H1 (cell line): Measurements from ENCODE around the gene ELFN2. TPM values are rescaled to one million over a fixed set of nuclear protein-coding genes. Genes with fewer than 3 reads are reported as not detected.
A peak's percentile ranks its signal among the peaks of the same experiment; 100 is the strongest.

Source experiments
- CTCF ChIA-PET: fragments of 300-600 bp; sonication (Branson Sonifier 250); formaldehyde crosslinking; loops from one replicate; lab custom pipeline; 2021; ENCODE audit not compliant: partially characterized antibody; lab: Charles Lee
- POLR2A ChIA-PET: fragments of 300-600 bp; sonication (Branson Sonifier 250); formaldehyde crosslinking; loops from one replicate; lab custom pipeline; 2021; ENCODE audit warnings: inconsistent platforms; ENCODE audit not compliant: partially characterized antibody; lab: Charles Lee
- DNase-seq, 2 experiments: peaks; one replicate each; pipeline versions ENCODE4 v3.0.0 to v3.0.0-alpha.2; 2010 to 2022; ENCODE audit warnings: low spot score in 2 of 2, low read depth in 1 of 2, mixed read lengths in 1 of 2
- FAIRE-seq: peaks from 2 replicates; lab custom pipeline; 2011; peaks lifted over from hg19 to GRCh38; lab: Jason Lieb, UNC
- H2AFZ ChIP-seq: 2 replicates; pipeline ENCODE4 v1.8.1; 2012; ENCODE audit warnings: low read length, inconsistent platforms
- H2AK5ac ChIP-seq: 2 replicates; pipeline ENCODE4 v1.6.1; 2013; ENCODE audit warnings: low read depth, low read length
- H2BK120ac ChIP-seq: replicated peaks from 2 replicates; pipeline ENCODE3; 2013; ENCODE audit warnings: low read depth, low read length, inconsistent platforms
- H2BK12ac ChIP-seq: 2 replicates; pipeline ENCODE4 v1.6.1; 2013; ENCODE audit warnings: low read depth, low read length
- H2BK15ac ChIP-seq: 2 replicates; pipeline ENCODE4 v1.6.1; 2013; ENCODE audit warnings: low read length
- H2BK20ac ChIP-seq: 2 replicates; pipeline ENCODE4 v1.6.1; 2013; ENCODE audit warnings: low read length
- H2BK5ac ChIP-seq: 2 replicates; pipeline ENCODE4 v1.6.1; 2013; ENCODE audit warnings: low read depth, low read length
- H3K14ac ChIP-seq: 2 replicates; pipeline ENCODE4 v1.6.1; 2013; ENCODE audit warnings: inconsistent platforms; ENCODE audit not compliant: insufficient read length
- H3K18ac ChIP-seq: 2 replicates; pipeline ENCODE4 v1.6.1; 2013; ENCODE audit warnings: low read length; ENCODE audit errors: extremely low read depth
- H3K23ac ChIP-seq: 2 replicates; pipeline ENCODE4 v1.6.1; 2013; ENCODE audit warnings: inconsistent platforms; ENCODE audit not compliant: insufficient read length
- H3K23me2 ChIP-seq: 2 replicates; pipeline ENCODE4 v1.6.1; 2013; ENCODE audit warnings: low read depth, low read length
- H3K27ac ChIP-seq: 2 replicates; pipeline ENCODE4 v1.6.1; 2011; ENCODE audit warnings: low read depth, low read length, inconsistent platforms
- H3K27me3 ChIP-seq, 4 experiments: replicated peaks in 1 of 4; 1 replicate in 1 of 4; 2 replicates in 3 of 4; pipeline versions ENCODE4 v1.6.1 to v1.8.1; 2011 to 2013; ENCODE audit warnings: low read length in 3 of 4, mild to moderate bottlenecking in 3 of 4, inconsistent platforms in 2 of 4, mixed read lengths in 2 of 4, moderate library complexity in 1 of 4; ENCODE audit not compliant: control insufficient read depth in 3 of 4, insufficient read depth in 3 of 4; ENCODE audit errors: extremely low read depth in 1 of 4
- H3K36me3 ChIP-seq, 4 experiments: 2 replicates each; pipeline versions ENCODE4 v1.6.1 to v1.8.1; 2011 to 2013; ENCODE audit warnings: mild to moderate bottlenecking in 4 of 4, low read length in 3 of 4, moderate library complexity in 2 of 4, control low read depth in 1 of 4, inconsistent platforms in 1 of 4; ENCODE audit not compliant: insufficient read depth in 4 of 4, control insufficient read depth in 2 of 4
- H3K4ac ChIP-seq: replicated peaks from 2 replicates; pipeline ENCODE3; 2013; ENCODE audit warnings: low read length, low read depth, mixed read lengths, inconsistent platforms; ENCODE audit not compliant: insufficient read length
- H3K4me1 ChIP-seq, 4 experiments: replicated peaks in 1 of 4; 1 replicate in 1 of 4; 2 replicates in 3 of 4; pipeline versions ENCODE4 v1.6.1 to v1.8.1; 2011 to 2013; ENCODE audit warnings: low read length in 3 of 4, inconsistent platforms in 2 of 4, mixed read lengths in 1 of 4; ENCODE audit not compliant: insufficient read depth in 4 of 4, control insufficient read depth in 3 of 4
- H3K4me2 ChIP-seq, 2 experiments: 2 replicates each; pipeline versions ENCODE4 v1.6.1 to v1.8.1; 2011 to 2013; ENCODE audit warnings: low read depth in 2 of 2, low read length in 2 of 2, control low read depth in 1 of 2, inconsistent platforms in 1 of 2, mild to moderate bottlenecking in 1 of 2; ENCODE audit not compliant: insufficient read depth in 1 of 2
- H3K4me3 ChIP-seq, 4 experiments: fragments of 200-600, 300-600 bp in 1 of 4; sonication (generic), shearing (Covaris generic), sonication (Bioruptor Twin) in 1 of 4; 2 replicates each; pipeline versions ENCODE4 v1.5.1 to v1.8.1; 2011 to 2016; ENCODE audit warnings: low read length in 4 of 4, low read depth in 3 of 4, control low read depth in 2 of 4, inconsistent platforms in 2 of 4, mild to moderate bottlenecking in 2 of 4, mixed read lengths in 1 of 4, moderate library complexity in 1 of 4; ENCODE audit not compliant: insufficient read depth in 2 of 4; ENCODE audit errors: extremely low read depth in 1 of 4
- H3K56ac ChIP-seq: replicated peaks from 2 replicates; pipeline ENCODE3; 2013; ENCODE audit warnings: low read depth, mild to moderate bottlenecking, mixed read lengths, low read length, inconsistent platforms; ENCODE audit not compliant: insufficient read length
- H3K79me1 ChIP-seq: 2 replicates; pipeline ENCODE4 v1.6.1; 2013; ENCODE audit warnings: low read depth, low read length, control low read depth
- H3K79me2 ChIP-seq, 2 experiments: 2 replicates each; pipeline versions ENCODE4 v1.6.1 to v1.8.1; 2012 to 2013; ENCODE audit warnings: low read length in 2 of 2, mild to moderate bottlenecking in 2 of 2, inconsistent platforms in 1 of 2; ENCODE audit not compliant: insufficient read depth in 2 of 2, control insufficient read depth in 1 of 2
- H3K9ac ChIP-seq, 4 experiments: replicated peaks in 1 of 4; 1 replicate in 1 of 4; 2 replicates in 3 of 4; pipeline versions ENCODE4 v1.6.1 to v1.8.1; 2011 to 2013; ENCODE audit warnings: low read depth in 3 of 4, low read length in 3 of 4, control low read depth in 2 of 4, mild to moderate bottlenecking in 2 of 4, moderate library complexity in 2 of 4, inconsistent platforms in 1 of 4; ENCODE audit errors: extremely low read depth in 1 of 4
- H3K9me3 ChIP-seq, 2 experiments: 2 replicates each; pipeline versions ENCODE4 v1.6.1 to v1.8.1; 2012 to 2013; ENCODE audit warnings: mild to moderate bottlenecking in 2 of 2, moderate library complexity in 2 of 2, control low read depth in 1 of 2, inconsistent platforms in 1 of 2, low read depth in 1 of 2, low read length in 1 of 2, mixed read lengths in 1 of 2; ENCODE audit not compliant: insufficient read depth in 2 of 2
- H4K20me1 ChIP-seq, 2 experiments: replicated peaks in 1 of 2; 2 replicates each; pipeline versions ENCODE3 to v1.8.1; 2011 to 2013; ENCODE audit warnings: inconsistent platforms in 2 of 2, low read length in 2 of 2, mild to moderate bottlenecking in 1 of 2; ENCODE audit not compliant: insufficient read depth in 2 of 2, control insufficient read depth in 1 of 2
- H4K5ac ChIP-seq: 2 replicates; pipeline ENCODE4 v1.6.1; 2013; ENCODE audit warnings: low read length, low read depth, mixed read lengths, inconsistent platforms; ENCODE audit not compliant: insufficient read length
- H4K8ac ChIP-seq: 2 replicates; pipeline ENCODE4 v1.8.0; 2013; ENCODE audit warnings: mild to moderate bottlenecking, moderate library complexity, low read length, inconsistent platforms; ENCODE audit not compliant: insufficient read depth; ENCODE audit errors: extremely low read depth
- H4K91ac ChIP-seq: replicated peaks from 2 replicates; pipeline ENCODE3; 2013; ENCODE audit warnings: low read length, mixed read lengths, inconsistent platforms; ENCODE audit not compliant: insufficient read length
- ASH2L ChIP-seq: fragments of 200-600, 300-600 bp; sonication (generic); IDR thresholded peaks from one replicate; pipeline ENCODE4 v1.7.1; 2017; ENCODE audit warnings: low read length
- BRCA1 ChIP-seq: IDR thresholded peaks from 2 replicates; pipeline ENCODE4 v1.6.1; 2012; ENCODE audit warnings: low read depth, low read length, improper control_type of control experiment
- CREB1 ChIP-seq: IDR thresholded peaks from 2 replicates; pipeline ENCODE4 v1.6.1; 2012; ENCODE audit warnings: inconsistent platforms
- CTBP2 ChIP-seq: IDR thresholded peaks from 2 replicates; pipeline ENCODE4 v1.7.0; 2011; ENCODE audit warnings: borderline replicate concordance, mild to moderate bottlenecking, moderate library complexity, mixed read lengths, low read length; ENCODE audit not compliant: insufficient read depth, insufficient read length
- GTF2F1 ChIP-seq: IDR thresholded peaks from 2 replicates; pipeline ENCODE4 v1.6.1; 2012; ENCODE audit warnings: low read depth, low read length, improper control_type of control experiment, borderline replicate concordance
- PHF8 ChIP-seq: fragments of 200-600 bp; sonication (generic); conservative IDR thresholded peaks from 2 replicates; pipeline ENCODE4 v1.7.1; 2012; ENCODE audit warnings: low read depth, mild to moderate bottlenecking, inconsistent platforms, low read length, moderate library complexity
- POLR2A ChIP-seq, 2 experiments: IDR thresholded peaks; 1 replicate in 1 of 2; 2 replicates in 1 of 2; pipeline ENCODE4 v1.6.1; 2011; ENCODE audit warnings: low read depth in 2 of 2, low read length in 2 of 2, mild to moderate bottlenecking in 2 of 2; ENCODE audit errors: control extremely low read depth in 1 of 2
- POU5F1 ChIP-seq: IDR thresholded peaks from 2 replicates; pipeline ENCODE4 v1.6.1; 2011; ENCODE audit warnings: low read depth, mild to moderate bottlenecking, low read length, moderate library complexity
- TBP ChIP-seq: IDR thresholded peaks from 2 replicates; pipeline ENCODE4 v1.6.1; 2011; ENCODE audit warnings: low read depth, low read length, improper control_type of control experiment
- whole genome bisulfite sequencing, 2 experiments: shearing (Covaris generic) in 1 of 2; methylation state at CpG; one replicate each; pipeline versions ENCODE4 v1.1.6 to v1.1.7; 2013 to 2015; ENCODE audit warnings: low lambda C conversion rate in 2 of 2, mixed read lengths in 2 of 2, inconsistent platforms in 1 of 2, low coverage in 1 of 2, missing lambda C conversion rate in 1 of 2; ENCODE audit not compliant: insufficient replicate concordance in 2 of 2, insufficient coverage in 1 of 2, insufficient read length in 1 of 2; ENCODE audit errors: extremely low coverage in 1 of 2, missing lambda C conversion rate in 1 of 2; 5-methylcytosine and 5-hydroxymethylcytosine counted together
- polyA plus RNA-seq, 7 experiments: library from polyadenylated mRNA; depleted of rRNA in 3 of 7; stranded (reverse) in 5 of 7; unstranded in 2 of 7; fragments of >200 nt in 5 of 7; fragments of 200-250 nt in 2 of 7; gene quantifications; 1 replicate in 5 of 7; 2 replicates in 1 of 7; 4 replicates in 1 of 7; pipeline versions ENCODE4 v1.2.1 to v1.2.3, GENCODE V29; 2011 to 2013; ENCODE audit warnings: missing spikeins in 2 of 7, mixed read lengths in 2 of 7
- total RNA-seq: library from RNA; stranded (reverse); fragmentation: NEBNext Ultra II Directional; extraction: Animal tissue kit (Norgen Biotek cat#: 25700); gene quantifications from 2 replicates; pipeline ENCODE4 v1.2.1, GENCODE V29; 2021
- TF ChIP-seq, protein P1 (sequence below): IDR thresholded peaks from 2 replicates; pipeline ENCODE4 v1.6.1; 2011; ENCODE audit warnings: low read depth, mild to moderate bottlenecking, low read length; ENCODE audit not compliant: insufficient read depth
- TF ChIP-seq, protein P2 (sequence below): IDR thresholded peaks from 2 replicates; pipeline ENCODE4 v1.6.1; 2012; ENCODE audit warnings: inconsistent platforms

ELFN2 gene
- total and polyA plus RNA-seq, 2 of the 8 experiments (the other 6 are each of a cell fraction or from before 2014, with no cell fraction given) = 0.63 to 0.88 TPM

DNA sequence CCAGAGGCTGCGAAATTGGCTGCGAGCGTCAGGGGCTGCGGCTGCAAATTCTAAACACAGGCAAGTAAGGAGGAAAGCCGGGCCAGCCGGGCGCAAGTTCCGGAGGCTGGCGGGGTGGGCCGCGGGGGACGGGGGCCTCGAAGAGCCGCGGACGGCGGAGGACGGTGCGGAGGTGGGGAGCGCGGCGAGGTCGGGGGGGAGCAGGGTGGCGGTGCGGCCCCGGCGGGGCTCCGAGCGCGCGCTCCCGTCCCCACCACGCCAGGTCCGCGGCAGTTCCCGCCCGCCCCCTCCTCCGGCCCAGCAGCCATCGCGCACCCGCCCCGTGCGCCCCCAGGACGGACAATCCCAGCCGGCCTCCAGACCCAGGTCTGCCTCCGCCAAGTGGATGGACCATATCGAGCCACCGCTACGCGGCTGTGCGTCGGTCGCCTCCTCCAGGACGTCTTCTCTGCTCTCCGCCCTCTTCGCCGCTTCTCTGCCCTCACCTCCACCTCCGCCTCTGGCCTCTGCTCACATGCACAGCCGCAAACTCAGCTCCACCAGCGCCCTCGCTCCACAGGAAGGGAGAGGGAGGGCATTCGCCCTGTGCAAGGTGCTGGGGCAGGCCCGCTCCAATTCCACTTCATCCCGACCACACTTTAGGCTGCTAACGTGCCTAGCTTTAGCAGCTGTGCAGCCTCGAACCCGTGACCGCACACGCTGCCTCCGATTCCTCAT, 7.2 kb downstream of the ELFN2 start:
- Histone ChIP-seq H2AFZ (peak overlapping the region; percentile 47), H4K20me1 (peaks cover 0 to 2% of the 10 kb centered on the region in 2 experiments), H3K9ac (peak overlapping the region in 2 of 4 experiments; percentile 44 to 45; a peak in 4 of 7 replicates), H3K4ac (peak overlapping the region; percentile 4), H2BK20ac (peak overlapping the region; percentile 97; the same call in 1 of the 2 replicates), H3K9me3 (no peaks in the 10 kb centered on the region), H3K23ac (no peak overlapping the region), H3K27ac (no peak overlapping the region), H3K23me2 (peaks cover 10% of the 10 kb centered on the region; the same call in 1 of the 2 replicates), H3K4me2 (peak overlapping the region; percentile 82 to 87), H3K14ac (no peak overlapping the region), H4K5ac (peak overlapping the region; percentile 23), H2BK12ac (peak overlapping the region; percentile 96; the same call in 1 of the 2 replicates), H3K27me3 (peaks cover 0 to 37% (median 28%) of the 10 kb centered on the region in 4 experiments; a peak in 6 of 7 replicates), H3K79me1 (no peaks in the 10 kb centered on the region), H2BK5ac (peak overlapping the region; percentile 75; the same call in 1 of the 2 replicates), H4K8ac (no peak overlapping the region; the same call in 1 of the 2 replicates), H2BK120ac (peak overlapping the region; percentile 68), H3K79me2 (no peaks in the 10 kb centered on the region), H4K91ac (peak overlapping the region; percentile 88), H3K36me3 (no peaks in the 10 kb centered on the region), H3K18ac (peak overlapping the region; percentile 96), H3K4me1 (peaks cover 3 to 28% (median 20%) of the 10 kb centered on the region in 4 experiments), H3K56ac (no peak overlapping the region), H2BK15ac (peak overlapping the region; percentile 100), H3K4me3 (peak overlapping the region; percentile 41 to 65 (median 51)), H2AK5ac (no peak overlapping the region)
- CTCF ChIA-PET = interaction anchor here (0.6 to 2.3 kb wide), 7 partner anchors 9 to 103 kb away, joined by 3 to 12 read pairs (median 4); no protein-coding TSS in a partner anchor
- DNase-seq (peak; percentile 50 to 80), FAIRE-seq (peak; percentile 7)
- WGBS, 2 experiments = 6% methylated on average over 18 of the region's 70 CpGs; no CpG with 5 or more reads in 1 of the 2 experiments
- POLR2A ChIA-PET = interaction anchor here (0.7 kb wide), 1 partner anchor 77 kb away, joined by 3 read pairs; no protein-coding TSS in a partner anchor
- TF ChIP-seq, protein P1, sequence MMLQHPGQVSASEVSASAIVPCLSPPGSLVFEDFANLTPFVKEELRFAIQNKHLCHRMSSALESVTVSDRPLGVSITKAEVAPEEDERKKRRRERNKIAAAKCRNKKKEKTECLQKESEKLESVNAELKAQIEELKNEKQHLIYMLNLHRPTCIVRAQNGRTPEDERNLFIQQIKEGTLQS = no peak
- TF ChIP-seq POU5F1 (no peak), CREB1 (peak; percentile 66), BRCA1 (no peak), CTBP2 (no peak), GTF2F1 (no peak), TBP (peak; percentile 84), ASH2L (no peak), POLR2A (IDR thresholded peaks at IDR 0.05; ENCODE audit: control extremely low read depth in 1 of 2, low read depth in 2 of 2, low read length in 2 of 2) (no peak), PHF8 (0 out of 2 replicates have a peak, but pooled peaks have one; percentile 33)
- TF ChIP-seq, protein P2, sequence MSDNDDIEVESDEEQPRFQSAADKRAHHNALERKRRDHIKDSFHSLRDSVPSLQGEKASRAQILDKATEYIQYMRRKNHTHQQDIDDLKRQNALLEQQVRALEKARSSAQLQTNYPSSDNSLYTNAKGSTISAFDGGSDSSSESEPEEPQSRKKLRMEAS = peak; percentile 39; the same call in 1 of the 2 replicates
